GM12892 (cell line): ENCODE measurements around the gene FEZ2.

Experiments
- POLR2A ChIP-seq: IDR thresholded peaks from 2 replicates; pipeline ENCODE4 v1.6.1; 2011; ENCODE audit warnings: low read depth, low read length, control low read depth
- POLR2AphosphoS5 ChIP-seq: IDR thresholded peaks from 2 replicates; pipeline ENCODE4 v1.6.1; 2011; ENCODE audit warnings: low read depth, low read length, control low read depth

DNA sequence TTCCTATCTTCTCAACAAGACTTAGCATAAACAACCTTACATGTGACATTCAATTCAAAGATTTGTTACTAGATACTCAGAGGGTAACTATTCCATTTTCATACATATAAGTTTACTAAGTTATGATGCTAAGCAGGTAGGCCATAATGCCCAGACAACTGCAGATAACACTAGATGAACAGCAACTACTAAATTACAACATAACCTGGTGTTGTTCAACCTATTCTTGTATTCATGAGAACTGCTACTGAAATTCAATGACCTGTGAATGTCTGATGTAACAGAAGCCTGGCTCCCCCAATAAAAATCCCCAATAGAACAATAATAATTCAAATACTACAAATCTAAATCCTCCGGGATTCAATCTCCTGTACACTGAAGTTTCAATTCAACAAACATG, 24.8 kb downstream of the FEZ2 start:
- TF ChIP-seq POLR2AphosphoS5, result no peak
- TF ChIP-seq POLR2A, result no peak
